DND-41 (cell line): Measurements from ENCODE around the gene UNC13D.

Source experiments
- ATAC-seq: fragments of 200-7000 bp; cut with Tn5 transposase; 3 replicates; pipeline ENCODE4 v1.9.1; 2021; ENCODE audit warnings: low read depth; ENCODE audit not compliant: insufficient read depth
- DNase-seq: peaks from one replicate; pipeline ENCODE4 v3.0.0-alpha.2; 2020
- H2AFZ ChIP-seq: 2 replicates; pipeline ENCODE4 v1.6.0; 2012; ENCODE audit warnings: low read depth, low read length
- H3K27ac ChIP-seq: 2 replicates; pipeline ENCODE4 v1.5.1; 2012; ENCODE audit warnings: low read length, inconsistent platforms
- H3K27me3 ChIP-seq: fragments of 200-600 bp; sonication (generic); 2 replicates; pipeline ENCODE4 v1.6.0; 2012; ENCODE audit warnings: low read length, mild to moderate bottlenecking, inconsistent platforms; ENCODE audit not compliant: insufficient read depth, poor library complexity
- H3K36me3 ChIP-seq: 2 replicates; pipeline ENCODE4 v1.5.1; 2012; ENCODE audit warnings: low read length, inconsistent platforms; ENCODE audit not compliant: insufficient read depth
- H3K4me1 ChIP-seq: 2 replicates; pipeline ENCODE4 v1.5.1; 2012; ENCODE audit warnings: mild to moderate bottlenecking, low read length; ENCODE audit not compliant: insufficient read depth
- H3K4me2 ChIP-seq: 2 replicates; pipeline ENCODE4 v1.6.0; 2012; ENCODE audit warnings: mild to moderate bottlenecking, moderate library complexity, low read length, inconsistent platforms; ENCODE audit not compliant: insufficient read depth
- H3K4me3 ChIP-seq, 2 experiments: fragments of 200-600 bp in 1 of 2; shearing (Covaris generic) in 1 of 2; 2 replicates each; pipeline ENCODE4 v1.5.1; 2012 to 2016; ENCODE audit warnings: inconsistent platforms in 2 of 2, low read length in 2 of 2, mild to moderate bottlenecking in 2 of 2, low read depth in 1 of 2, moderate library complexity in 1 of 2
- H3K79me2 ChIP-seq: 2 replicates; pipeline ENCODE4 v1.6.0; 2012; ENCODE audit warnings: low read length, inconsistent platforms; ENCODE audit not compliant: insufficient read depth
- H3K9ac ChIP-seq: 2 replicates; pipeline ENCODE4 v1.6.0; 2012; ENCODE audit warnings: low read depth, mild to moderate bottlenecking, inconsistent platforms, low read length, moderate library complexity
- H3K9me3 ChIP-seq: 2 replicates; pipeline ENCODE4 v1.5.1; 2012; ENCODE audit warnings: low read length, moderate library complexity, mild to moderate bottlenecking, inconsistent platforms; ENCODE audit not compliant: insufficient read depth, severe bottlenecking
- H4K20me1 ChIP-seq: 2 replicates; pipeline ENCODE4 v1.6.0; 2012; ENCODE audit warnings: low read length; ENCODE audit not compliant: insufficient read depth
- CTCF ChIP-seq: IDR thresholded peaks from 2 replicates; pipeline ENCODE4 v1.5.1; 2012; ENCODE audit warnings: borderline replicate concordance, low read length, moderate library complexity, mild to moderate bottlenecking; ENCODE audit not compliant: poor library complexity, severe bottlenecking; ENCODE audit errors: extremely low read depth
- EZH2 ChIP-seq: IDR thresholded peaks from 3 replicates; pipeline ENCODE4 v1.6.1; 2012; ENCODE audit warnings: borderline replicate concordance, low read depth, mild to moderate bottlenecking, moderate library complexity, low read length, inconsistent platforms; ENCODE audit not compliant: severe bottlenecking

UNC13D gene

GRCh38 chr17:75819116-75819515, 25.1 kb downstream of the UNC13D start:
- TF ChIP-seq EZH2 (no peak), CTCF (peak; percentile 12)
- H3K4me1 ChIP-seq, result no peaks in the 10 kb centered on the region
- no peak overlapping the region for H3K4me2 ChIP-seq
- no peaks in the 10 kb centered on the region for H3K79me2 ChIP-seq
- H3K4me3 ChIP-seq, result no peak overlapping the region
- DNase-seq (no peak), ATAC-seq (no peak)
- H3K36me3 ChIP-seq, result peaks cover 98% of the 10 kb centered on the region
- H3K27ac ChIP-seq, result no peak overlapping the region
- H2AFZ ChIP-seq, result no peak overlapping the region
- H4K20me1 ChIP-seq, result peaks cover 5% of the 10 kb centered on the region; the same call in 1 of the 2 replicates
- H3K27me3 ChIP-seq, result no peaks in the 10 kb centered on the region
- H3K9ac ChIP-seq, result no peak overlapping the region
- no peaks in the 10 kb centered on the region for H3K9me3 ChIP-seq

GRCh38 chr17:75818326-75818885, 25.8 kb downstream of the UNC13D start:
- no peaks in the 10 kb centered on the region for H3K27me3 ChIP-seq
- no peak overlapping the region for H3K4me3 ChIP-seq
- ATAC-seq (no peak), DNase-seq (no peak)
- H2AFZ ChIP-seq, result no peak overlapping the region
- TF ChIP-seq CTCF (no peak), EZH2 (no peak)
- H3K27ac ChIP-seq, result no peak overlapping the region
- no peaks in the 10 kb centered on the region for H3K79me2 ChIP-seq
- H3K36me3 ChIP-seq, result peaks cover 98% of the 10 kb centered on the region
- H3K9ac ChIP-seq, result no peak overlapping the region
- H4K20me1 ChIP-seq, result peaks cover 5% of the 10 kb centered on the region; the same call in 1 of the 2 replicates
- no peaks in the 10 kb centered on the region for H3K9me3 ChIP-seq
- no peaks in the 10 kb centered on the region for H3K4me1 ChIP-seq
- H3K4me2 ChIP-seq, result no peak overlapping the region

- Histone ChIP-seq H3K4me2 (no peak overlapping the region), H3K27ac (no peak overlapping the region), H3K9me3 (no peaks in the 10 kb centered on the region), H3K4me1 (no peaks in the 10 kb centered on the region), H3K79me2 (no peaks in the 10 kb centered on the region), H3K4me3 (no peak overlapping the region), H4K20me1 (peaks cover 8% of the 10 kb centered on the region; the same call in 1 of the 2 replicates), H2AFZ (no peak overlapping the region), H3K36me3 (peaks cover 98% of the 10 kb centered on the region), H3K9ac (no peak overlapping the region), H3K27me3 (no peaks in the 10 kb centered on the region)
- TF ChIP-seq CTCF (no peak), EZH2 (no peak)
- ATAC-seq, result no peak
- DNase-seq, result no peak
Observed at GRCh38 chr17:75817571-75817970, 26.6 kb downstream of the UNC13D start.

GRCh38 chr17:75816693-75817092, 27.5 kb downstream of the UNC13D start:
- H3K36me3 ChIP-seq, result peaks cover 98% of the 10 kb centered on the region
- no peak overlapping the region for H2AFZ ChIP-seq
- H3K4me1 ChIP-seq, result no peaks in the 10 kb centered on the region
- H3K4me3 ChIP-seq, result no peak overlapping the region
- peaks cover 3% of the 10 kb centered on the region; the same call in 1 of the 2 replicates for H4K20me1 ChIP-seq
- DNase-seq (no peak), ATAC-seq (no peak)
- H3K27ac ChIP-seq, result no peak overlapping the region
- H3K9me3 ChIP-seq, result no peaks in the 10 kb centered on the region
- no peak for TF ChIP-seq EZH2
- no peak for TF ChIP-seq CTCF
- H3K4me2 ChIP-seq, result no peak overlapping the region
- no peaks in the 10 kb centered on the region for H3K27me3 ChIP-seq
- no peak overlapping the region for H3K9ac ChIP-seq
- 0 out of 2 replicates have a peak, but pooled peaks cover 2% of the 10 kb centered on the region for H3K79me2 ChIP-seq
